Stimulated activated CD8-positive, alpha-beta memory T cell treated with anti-CD3 and anti-CD28 coated beads, Interleukin-7, amount 100 ng/mL, for 1 hour (primary cell): ENCODE measurements around the gene HOXC10.

Experiments used
- DNase-seq, 2 donors: peaks; one replicate each; pipeline ENCODE4 v3.0.0-alpha.2; 2020; ENCODE audit warnings: low read depth in 2 of 2

HOXC10 gene

DNA sequence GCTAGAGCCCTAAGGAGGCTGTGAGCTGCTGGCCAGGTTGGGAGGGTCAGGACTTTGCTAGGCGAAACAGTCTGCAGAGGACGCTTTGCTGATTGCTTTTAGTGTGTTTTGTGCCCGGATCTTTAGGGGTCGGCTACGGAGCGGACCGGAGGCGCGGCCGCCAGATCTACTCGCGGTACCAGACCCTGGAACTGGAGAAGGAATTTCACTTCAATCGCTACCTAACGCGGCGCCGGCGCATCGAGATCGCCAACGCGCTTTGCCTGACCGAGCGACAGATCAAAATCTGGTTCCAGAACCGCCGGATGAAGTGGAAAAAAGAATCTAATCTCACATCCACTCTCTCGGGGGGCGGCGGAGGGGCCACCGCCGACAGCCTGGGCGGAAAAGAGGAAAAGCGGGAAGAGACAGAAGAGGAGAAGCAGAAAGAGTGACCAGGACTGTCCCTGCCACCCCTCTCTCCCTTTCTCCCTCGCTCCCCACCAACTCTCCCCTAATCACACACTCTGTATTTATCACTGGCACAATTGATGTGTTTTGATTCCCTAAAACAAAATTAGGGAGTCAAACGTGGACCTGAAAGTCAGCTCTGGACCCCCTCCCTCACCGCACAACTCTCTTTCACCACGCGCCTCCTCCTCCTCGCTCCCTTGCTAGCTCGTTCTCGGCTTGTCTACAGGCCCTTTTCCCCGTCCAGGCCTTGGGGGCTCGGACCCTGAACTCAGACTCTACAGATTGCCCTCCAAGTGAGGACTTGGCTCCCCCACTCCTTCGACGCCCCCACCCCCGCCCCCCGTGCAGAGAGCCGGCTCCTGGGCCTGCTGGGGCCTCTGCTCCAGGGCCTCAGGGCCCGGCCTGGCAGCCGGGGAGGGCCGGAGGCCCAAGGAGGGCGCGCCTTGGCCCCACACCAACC lies 44.8 kb downstream of the HOXC10 start:
- no peak for DNase-seq

DNA sequence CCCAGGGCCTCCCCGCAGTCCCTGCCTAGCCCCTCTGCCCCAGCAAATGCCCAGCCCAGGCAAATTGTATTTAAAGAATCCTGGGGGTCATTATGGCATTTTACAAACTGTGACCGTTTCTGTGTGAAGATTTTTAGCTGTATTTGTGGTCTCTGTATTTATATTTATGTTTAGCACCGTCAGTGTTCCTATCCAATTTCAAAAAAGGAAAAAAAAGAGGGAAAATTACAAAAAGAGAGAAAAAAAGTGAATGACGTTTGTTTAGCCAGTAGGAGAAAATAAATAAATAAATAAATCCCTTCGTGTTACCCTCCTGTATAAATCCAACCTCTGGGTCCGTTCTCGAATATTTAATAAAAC lies 45.5 kb downstream of the HOXC10 start:
- DNase-seq = no peak

DNA sequence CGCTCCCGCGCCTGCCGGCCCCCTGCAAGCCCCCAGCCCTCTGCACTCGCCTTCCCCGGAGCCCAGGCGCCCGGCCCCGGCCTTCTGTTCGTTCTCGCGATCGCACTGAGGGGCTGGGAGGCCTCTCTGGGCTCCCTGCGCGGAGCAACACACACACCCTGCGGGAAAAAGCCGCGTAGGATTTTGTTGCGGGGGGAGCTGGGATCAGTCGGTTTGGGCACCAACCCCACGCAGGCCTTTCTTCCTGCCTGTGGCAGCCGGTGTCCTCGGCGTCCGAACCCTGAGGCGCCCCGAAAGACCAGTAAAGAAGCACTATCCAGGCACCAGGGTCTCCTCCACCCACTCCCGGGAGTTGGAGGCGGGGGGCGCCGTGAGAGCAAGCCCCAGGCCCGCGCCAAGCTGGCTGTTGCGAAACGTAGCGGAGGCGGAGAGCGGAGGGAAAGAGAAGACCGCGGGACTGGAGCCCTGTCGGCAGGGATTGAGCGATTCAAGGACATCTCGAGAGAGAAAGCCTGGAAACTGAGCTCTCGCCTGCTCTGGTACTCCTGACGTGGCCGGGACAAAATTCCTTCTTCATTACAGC lies 46.0 kb downstream of the HOXC10 start:
- no peak for DNase-seq

DNA sequence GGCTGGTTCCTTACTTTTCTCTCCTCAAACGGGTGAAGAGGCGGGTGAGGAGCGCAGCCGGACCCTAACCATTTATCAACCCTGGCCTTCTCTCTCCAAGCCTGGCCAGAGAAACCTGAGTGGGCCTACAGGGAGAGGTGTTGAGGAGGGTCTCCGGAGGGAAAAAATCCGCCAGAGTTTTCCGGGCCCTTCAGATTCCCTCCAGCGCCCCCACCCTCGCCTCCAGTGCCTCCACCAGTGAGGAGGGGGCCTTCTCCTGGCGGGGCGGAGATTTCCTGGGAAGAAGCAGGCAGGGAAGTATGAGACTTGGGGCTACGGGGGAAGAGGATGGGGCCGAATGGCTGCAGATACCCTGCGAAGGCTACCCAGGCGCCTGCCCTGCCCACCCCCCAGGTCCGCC lies 46.5 kb downstream of the HOXC10 start:
- no peak for DNase-seq

DNA sequence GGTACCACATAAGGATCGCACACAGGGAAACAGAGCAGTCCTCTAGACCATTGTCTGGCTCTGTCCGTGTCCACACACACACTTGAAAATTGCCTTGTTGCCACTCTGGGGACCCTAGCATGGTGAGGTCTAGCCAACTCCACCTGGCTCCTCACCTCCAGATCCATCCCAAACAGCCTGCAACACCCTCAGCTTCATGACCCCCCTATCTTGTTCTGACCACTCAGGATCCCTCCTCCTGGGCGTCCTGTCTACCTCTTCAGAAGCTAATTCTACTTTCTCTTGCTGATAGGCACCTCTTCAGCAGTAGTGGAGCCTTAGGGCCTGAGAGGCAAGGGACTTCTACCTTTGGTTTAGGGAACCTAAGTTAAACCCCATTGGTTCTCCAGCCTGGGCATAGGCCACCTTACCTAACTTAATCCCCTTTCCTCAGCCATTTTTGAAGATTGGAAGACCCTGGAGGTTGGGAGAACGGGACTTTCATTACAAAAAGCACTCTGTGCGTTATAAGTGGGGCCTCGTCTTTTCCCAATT lies 47.2 kb downstream of the HOXC10 start:
- no peak for DNase-seq

DNA sequence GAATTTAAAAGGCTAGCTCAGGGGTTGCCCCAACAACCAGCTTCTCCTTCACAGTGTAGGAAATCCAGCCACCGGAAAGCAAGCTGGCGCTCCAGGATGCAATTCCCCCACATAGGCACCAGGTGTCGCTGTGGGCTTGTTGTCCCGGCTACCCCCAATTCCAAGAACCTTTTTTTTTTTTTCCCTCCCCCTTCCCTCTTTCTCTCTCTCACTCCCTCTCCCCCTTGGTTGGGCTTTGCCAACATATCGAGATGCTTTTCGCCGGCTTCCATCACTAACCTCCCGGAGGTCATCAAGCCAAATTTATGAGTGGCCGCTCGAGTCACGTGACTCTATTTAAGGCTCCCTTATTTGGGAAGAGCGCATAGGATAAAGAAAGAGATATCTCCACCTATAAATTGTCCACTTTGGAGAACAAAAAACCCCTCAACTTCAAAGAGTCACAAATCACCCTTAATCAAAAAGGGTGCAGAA lies 47.7 kb downstream of the HOXC10 start, which contains the start of gene HOXC5:
TSS of gene HOXC5 (plus strand) at position 424 of the 474 bp plus-strand sequence. CDS start 73 bp downstream, outside the sequence.
- peak; percentile 32 to 34 for DNase-seq

DNA sequence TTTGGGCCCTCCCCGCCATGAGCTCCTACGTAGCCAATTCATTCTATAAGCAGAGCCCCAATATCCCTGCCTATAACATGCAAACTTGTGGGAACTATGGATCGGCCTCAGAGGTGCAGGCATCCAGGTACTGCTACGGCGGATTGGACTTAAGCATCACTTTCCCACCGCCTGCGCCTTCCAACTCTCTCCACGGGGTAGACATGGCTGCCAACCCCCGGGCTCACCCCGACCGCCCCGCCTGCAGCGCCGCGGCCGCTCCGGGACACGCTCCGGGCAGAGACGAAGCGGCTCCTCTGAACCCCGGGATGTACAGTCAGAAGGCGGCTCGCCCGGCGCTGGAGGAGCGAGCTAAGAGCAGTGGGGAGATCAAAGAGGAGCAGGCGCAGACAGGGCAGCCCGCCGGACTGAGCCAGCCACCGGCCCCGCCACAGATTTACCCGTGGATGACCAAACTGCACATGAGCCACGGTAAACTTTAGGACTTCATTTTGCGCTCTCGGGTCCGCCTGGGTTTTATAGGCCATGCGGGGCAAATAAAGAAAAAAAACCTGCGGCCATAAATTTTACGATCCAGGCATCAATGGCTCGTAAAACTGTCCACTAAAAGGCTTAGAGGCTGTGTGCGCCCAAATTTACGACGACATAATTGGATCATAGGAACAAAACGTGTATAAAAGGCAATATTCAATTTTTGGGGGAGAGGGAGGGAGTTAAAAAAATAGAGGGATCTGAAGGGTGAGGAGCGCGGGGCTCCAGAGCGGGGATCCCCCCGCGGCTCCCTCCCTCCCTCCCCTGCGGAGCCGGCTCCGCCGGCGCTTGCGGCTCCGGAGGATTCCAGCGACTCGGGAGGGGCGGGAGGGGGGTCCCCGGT lies 48.4 kb downstream of the HOXC10 start:
- no peak for DNase-seq

DNA sequence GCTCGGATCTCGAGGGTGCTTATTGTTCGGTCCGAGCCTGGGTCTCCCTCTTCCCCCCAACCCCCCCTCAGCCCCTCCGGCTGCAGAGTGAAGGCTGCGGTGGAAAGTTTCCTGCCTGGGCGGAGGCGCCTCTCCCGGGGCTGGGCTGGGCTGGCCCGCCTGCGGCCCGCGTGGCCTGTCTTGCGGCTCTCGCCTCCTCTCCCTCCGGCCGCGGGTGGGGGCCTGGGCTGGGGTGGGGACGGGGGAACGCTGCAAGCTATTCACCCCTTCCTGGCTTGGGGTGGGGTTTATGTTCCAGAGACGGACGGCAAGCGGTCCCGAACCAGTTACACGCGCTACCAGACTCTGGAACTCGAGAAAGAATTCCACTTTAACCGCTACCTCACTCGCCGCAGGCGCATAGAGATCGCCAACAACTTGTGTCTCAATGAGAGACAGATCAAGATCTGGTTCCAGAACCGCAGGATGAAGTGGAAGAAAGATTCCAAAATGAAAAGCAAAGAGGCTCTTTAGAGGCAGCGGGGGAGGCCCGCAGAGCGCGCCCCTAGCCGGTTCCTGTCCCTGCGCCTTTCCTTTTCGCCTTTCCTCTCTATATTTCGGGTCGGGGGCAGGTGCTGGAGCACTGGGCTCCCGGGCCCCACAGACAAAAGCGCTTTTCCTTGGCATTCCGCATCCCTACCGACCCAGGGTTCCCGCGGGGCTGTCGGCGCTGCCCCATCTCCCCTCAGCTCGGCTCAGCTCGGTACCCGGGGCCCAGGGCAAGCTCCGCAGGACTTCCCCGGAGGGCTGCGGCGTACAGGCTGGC lies 49.2 kb downstream of the HOXC10 start:
- no peak for DNase-seq

DNA sequence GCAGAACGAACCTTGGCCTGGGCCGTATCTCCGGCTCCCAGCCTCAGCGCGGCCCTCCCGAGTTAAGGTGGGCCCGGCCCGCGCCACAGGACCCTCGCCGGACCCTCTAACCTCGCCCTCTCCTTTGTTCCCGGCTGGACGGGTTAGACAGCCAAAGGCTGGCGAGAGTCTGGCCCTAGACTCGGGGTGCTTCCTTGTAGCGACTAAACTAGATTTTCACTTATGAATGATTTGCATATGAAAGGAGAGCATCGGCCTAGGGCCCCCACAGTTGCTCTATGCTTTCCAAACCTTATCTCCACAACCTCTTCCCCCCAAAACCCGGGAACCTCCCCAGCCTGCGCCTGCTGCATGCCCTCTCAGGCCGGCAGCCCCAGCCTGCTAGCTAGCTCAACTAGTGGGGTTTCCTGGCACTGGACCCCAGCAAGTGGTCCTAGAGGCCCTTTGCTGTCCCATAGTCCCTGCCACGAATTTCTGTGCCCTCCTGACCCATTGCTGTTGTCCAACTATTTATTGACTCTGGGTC lies 49.9 kb downstream of the HOXC10 start:
- DNase-seq = no peak

DNA sequence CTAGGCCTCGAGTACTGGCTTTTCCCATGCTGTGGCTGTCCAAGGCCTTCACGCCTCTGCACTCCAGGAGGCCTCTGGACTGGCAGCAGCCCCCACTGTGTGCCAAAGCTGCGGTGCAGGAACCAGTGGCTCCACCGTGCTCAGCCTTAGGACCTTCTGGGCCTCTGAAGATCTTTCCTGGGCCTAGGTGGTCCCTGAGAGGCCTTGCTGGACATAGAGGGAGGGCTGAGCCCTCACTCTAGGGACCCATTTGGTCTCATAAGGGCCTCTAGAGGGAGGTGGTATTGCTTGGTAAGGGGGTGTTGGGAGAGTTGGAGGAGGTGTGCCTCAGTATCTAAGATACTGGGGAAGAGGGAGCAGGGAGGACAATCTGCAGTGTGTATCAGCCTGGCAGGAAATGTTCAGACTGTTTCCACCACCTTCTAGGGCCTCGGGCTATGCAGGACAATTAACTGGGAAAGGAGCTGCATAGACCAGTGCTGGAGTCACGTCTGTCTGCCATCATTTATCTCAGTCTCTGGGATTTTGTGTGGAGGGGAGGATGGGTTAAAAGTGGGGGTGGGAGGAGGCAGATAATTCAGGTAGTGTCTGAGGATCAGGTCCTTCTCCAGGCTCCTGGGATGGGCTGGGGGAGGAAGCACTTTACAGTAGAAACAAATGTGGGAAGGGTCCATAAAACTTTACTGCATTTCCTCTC lies 50.8 kb downstream of the HOXC10 start:
- DNase-seq = no peak

DNA sequence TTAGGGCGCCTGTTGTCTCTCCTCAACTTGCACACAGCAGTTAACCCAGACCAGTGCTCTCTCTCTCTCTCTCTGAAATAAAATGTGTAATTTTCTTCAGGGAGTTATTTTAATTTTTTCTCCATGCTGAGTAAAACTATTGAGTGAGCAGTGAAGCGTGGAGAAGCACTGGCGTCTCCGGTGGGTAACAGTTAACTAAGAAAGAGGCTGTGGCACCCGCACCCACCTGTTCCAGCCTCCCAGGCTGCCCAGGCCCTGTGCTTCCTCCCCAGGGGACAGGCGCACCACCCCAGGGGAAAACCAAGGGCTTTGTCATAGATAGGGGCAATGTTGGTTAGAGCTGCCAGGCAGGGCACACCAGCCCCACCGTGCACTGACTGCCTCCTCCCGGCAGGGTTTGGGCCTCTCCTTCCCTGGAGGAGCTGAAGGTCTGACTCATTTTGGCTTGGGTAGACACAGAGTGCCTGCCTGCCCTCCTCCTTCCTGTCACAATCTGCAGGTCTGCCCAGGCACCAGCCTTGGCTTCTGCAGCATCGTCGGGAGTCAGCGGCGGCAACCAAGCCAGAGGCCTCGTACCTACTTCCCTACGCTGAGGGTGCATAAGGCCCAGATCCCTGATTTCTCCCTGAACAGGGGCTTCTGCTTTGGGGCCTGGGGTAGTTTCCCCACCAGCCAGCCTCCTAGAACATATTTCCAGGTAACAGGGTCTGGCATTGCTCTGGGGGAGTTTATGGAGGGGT lies 51.8 kb downstream of the HOXC10 start:
- no peak for DNase-seq

DNA sequence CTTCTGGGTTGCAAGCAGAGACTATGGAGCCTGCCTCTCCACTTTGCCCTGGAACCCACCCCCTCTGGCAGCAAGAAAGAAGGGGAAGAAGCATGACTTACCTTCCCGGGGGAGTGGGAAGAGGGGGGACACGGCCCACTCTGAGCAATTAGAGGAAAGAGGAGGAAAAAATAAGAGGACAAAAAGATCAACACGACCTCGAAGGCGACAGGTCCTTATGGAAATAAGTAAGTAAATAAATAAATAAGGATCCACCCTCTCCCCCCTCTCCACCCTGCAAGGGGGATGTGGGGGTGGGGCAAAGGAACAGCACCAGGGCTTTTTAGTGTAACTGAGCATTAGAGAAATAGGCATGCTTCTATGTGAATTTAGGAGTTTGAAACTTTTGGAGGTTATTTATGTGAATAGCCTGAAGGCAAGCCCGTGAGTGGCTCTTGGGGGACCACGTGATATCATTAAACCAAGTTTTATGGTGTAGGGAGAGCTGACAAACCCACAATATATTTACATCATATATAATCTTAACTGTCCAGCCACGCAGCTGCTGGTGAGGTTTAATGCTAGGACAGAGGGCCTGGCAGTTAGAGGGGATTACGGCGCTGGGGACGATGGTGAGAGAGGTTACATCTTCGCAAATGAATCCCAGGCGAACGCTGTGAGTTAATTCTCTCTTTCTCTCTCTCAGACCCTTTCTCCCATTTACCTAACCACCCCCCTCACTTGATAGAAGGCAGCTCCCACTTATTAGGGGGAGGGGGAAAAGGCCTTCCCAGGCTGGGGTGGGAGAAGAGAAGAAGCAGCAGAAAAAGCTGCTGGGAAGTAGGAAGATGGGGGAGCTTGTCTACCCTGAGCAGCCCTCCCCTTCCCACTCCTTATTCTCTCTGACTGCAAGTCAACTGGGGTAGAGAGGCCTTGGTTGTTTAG lies 52.7 kb downstream of the HOXC10 start:
- no peak for DNase-seq

DNA sequence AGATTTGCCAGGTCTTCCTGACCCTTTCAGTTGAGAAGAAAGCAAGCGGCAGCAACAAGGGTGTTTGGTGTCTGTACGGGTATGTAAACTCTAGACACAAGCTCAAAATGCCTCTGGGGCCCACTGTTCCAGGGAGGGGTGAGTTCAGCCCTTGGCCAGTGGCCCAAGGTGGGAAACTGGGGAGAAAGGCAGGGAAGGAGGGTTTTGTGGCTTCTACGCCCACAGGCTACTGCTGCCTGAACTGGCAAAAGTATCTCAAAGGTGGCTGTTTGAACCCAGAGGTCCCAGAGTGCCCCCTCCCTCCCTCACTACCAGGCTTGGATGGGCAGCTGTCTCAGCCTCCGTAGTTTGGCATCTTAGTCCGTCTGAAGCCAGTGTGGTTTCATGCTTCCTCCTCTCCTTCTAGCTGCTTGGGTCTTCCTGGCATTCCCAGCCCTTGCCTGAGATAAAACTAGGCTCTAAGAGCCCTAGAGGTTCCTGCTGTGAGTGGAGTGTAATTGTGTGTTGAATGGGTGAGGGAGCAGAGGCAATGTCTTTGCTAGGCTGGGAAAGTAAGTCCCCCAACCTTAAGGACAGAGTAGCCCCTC lies 53.4 kb downstream of the HOXC10 start:
- DNase-seq = no peak

DNA sequence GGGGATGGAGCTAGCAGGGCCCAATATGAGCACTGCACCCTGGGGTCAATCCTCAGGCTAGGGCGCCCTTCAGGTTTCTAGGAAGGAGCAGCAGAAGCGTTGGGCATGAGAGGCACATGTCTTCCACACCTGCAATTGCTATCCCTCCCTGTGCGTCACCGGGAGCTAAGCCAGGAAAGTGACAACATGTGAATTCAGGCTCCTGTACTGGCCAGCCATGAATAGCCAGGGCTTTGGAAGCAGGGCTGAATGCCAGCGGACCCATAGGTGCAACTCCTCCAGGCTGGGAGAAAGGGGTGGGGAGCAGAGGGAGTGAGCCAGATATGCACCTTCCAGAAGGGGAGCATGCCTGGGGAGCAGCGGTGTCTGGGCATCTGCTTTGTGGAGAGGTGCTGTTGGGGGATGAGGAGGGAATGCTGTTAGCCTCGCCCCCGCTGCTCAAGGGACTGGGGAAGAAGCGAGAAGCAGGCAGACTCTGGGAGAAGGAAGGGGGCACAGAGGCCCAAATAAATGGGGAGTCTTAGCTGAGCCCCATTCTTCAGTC lies 54.0 kb downstream of the HOXC10 start:
- DNase-seq = no peak

DNA sequence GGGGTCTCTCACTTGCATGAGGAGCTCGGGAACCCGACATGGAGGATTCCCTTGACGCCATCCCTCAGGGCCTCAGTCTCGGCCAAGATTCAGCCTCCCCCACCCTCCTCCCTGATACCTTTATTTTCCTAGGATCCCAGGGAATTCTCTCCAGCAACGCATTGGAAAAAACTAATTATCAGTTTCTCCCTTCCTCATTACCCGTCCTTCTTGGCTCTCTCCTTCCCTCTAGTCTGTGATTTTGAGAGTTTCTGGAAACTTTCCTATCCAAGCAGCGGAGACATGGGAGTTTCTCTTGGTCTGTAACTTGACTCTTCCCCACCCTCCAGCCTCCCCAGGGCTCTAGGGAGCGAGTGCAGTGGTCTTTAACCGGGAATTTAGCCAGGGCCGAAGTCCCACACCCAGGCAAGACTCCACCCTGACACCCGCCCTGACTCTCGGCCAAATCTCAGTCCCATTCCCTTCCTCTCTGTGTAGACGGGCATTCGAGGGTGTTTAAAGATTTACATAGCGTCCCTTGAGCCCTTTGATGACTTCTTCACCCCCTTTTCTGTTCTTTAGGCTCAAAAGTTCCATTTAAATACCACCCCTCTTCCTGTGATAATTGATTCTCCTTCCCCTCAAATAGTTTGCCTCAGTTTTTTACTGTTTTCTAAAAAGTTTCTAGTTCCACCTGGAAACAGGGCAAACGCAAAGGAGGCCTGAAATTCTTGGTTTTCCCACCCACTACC lies 54.6 kb downstream of the HOXC10 start:
- no peak for DNase-seq
